Dedifferentiated amniotic fluid mesenchymal stem cell (primary cell): ENCODE results near the gene ID4.
A peak's percentile ranks its signal among the peaks of the same experiment; 100 is the strongest.

ENCODE experiments used
- DNase-seq: peaks from one replicate; pipeline ENCODE4 v3.0.0-alpha.2; 2016; ENCODE audit errors: extremely low spot score

Gene ID4, protein sequence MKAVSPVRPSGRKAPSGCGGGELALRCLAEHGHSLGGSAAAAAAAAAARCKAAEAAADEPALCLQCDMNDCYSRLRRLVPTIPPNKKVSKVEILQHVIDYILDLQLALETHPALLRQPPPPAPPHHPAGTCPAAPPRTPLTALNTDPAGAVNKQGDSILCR

DNA sequence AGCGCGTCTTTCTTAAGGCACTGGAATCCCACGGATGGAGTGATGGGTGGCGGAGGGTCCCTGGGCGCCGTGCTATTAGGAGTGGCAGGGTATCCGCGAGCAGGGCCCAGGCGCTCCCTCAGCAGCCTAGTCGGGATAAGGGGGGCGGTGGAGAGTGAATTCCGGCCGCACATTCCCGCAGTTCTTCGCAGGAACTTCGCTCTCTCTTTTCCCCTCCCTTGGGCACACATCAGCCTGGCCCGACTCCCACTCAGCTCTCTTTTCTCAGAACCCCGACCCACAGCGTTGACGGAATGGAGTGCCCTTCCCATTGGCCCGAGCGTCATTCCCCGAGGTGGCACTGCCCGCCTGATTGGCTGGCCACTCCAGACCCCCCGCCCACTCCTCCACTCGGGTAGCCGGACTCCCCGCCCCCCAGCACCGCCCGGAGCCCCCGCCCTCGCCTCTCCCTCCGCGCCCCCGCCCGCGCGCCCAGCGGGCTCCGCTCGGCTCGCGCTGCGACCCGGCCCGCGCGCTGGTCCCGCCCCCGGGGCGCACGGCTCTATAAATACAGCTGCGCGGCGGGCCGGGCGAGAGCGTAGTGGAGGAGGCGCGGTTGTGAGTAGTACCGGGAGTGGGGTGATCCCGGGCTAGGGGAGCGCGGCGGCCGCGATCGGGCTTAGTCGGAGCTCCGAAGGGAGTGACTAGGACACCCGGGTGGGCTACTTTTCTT is at the start of gene ID4:
Gene ID4, plus strand, starts transcription at position 572 of the 712 bp plus-strand sequence. CDS start 385 bp downstream, outside the sequence.
- peak; percentile 96 for DNase-seq

DNA sequence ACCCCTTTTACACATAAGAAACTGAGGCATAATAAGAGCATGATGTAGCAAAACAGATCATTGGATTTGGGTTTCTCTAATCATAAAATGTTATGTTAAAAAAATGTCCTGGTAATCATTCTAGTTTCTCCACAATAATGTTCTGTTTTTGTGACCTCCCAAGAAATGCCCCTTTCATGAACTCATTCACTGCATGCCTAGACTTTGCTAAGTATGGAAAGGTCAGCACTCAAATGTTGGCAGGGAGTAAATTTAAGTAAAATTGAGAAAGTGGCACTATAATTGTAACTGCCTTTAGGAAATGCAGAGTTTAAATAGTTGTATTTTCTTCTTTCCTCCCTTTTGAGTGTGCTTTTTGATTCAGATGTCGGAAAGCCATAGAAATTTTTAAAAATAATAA is 48.5 kb upstream of the ID4 start:
- DNase-seq = no peak

DNA sequence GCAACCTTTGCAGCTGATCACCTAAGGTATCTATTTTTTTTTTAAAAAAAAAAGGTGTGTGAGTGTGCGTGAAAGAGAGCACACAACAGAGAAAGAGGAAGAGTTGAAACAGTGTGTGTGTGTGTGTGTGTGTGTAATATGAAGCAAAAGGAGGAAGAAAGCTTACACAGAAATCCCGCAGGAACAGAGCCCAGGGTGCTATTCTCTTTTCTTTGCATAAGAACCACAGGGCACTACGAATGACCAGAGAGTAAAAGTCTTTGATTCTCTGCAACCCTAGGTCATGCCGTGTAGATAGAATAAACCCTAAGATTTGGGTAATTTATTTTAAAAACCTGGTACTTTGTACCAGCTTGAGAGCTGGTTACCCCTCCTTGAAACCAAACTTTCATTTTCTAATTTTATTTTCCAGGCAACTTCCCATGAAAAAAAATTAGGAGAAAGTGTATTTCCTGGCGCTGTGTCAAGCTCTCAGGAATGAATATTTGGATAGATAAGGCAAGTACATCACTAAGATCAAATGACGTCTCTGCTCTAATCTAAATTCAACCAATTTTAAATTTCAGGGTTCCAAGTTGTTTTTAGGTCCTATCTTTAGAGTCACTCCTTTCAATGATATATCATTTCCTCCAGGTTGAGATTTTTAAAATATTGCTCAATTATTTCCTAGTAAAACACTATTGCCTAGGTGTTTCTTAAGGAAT is 47.9 kb upstream of the ID4 start:
- no peak for DNase-seq

DNA sequence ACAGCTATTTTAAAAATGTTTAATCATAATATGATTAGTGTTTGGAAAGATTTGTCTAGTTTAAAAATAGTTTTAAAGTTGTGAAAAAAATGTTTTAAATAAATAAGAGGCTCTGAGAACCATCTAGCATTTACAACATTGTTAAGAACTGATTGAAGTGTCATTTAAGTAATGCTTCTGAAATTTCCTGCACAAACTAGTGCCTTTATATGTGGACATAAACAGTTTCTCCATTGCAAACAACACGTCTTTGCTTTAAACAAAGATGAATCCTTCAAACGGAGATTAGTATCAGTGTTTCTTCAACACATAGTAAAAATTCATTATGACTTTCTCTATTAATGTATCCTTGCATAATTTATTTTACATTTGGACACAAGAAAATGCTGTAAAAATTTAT is 45.9 kb upstream of the ID4 start:
- no peak for DNase-seq

DNA sequence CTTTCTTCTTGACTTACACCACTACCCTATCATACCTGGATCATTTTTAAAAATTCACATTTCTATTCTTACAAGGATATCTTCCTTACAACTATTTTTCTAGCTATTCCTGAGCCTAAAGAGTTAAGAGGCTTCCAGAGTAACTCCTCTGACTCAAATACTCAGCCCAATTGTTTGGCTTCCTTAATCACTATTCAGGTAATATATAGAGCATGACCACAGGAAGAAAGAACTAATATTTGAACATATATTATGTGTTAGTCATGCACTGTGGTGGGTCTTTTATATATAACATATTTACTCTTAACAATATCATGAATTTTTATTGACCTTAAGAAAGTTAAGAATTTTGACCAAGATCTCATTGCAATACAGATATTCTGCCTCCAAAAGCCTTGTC is 42.0 kb upstream of the ID4 start:
- no peak for DNase-seq

DNA sequence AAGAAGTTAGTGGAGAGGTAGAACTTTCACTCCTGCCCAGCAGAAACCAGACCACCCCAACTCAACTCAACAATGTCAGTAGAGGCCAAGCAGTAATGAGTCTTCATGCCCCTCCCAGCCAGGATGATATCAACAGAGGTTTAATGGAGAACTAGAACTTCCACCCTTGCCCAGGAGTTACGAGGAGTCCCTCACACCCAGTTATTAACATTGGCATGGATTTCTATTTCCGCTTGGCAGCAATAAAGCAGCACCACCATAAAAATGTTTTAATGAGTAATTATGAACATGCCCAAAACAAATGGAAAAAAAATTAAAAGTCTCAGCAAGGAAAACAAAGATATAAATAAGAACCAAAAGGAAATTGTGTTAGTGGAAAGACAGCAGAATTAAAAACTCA is 40.7 kb upstream of the ID4 start:
- no peak for DNase-seq

DNA sequence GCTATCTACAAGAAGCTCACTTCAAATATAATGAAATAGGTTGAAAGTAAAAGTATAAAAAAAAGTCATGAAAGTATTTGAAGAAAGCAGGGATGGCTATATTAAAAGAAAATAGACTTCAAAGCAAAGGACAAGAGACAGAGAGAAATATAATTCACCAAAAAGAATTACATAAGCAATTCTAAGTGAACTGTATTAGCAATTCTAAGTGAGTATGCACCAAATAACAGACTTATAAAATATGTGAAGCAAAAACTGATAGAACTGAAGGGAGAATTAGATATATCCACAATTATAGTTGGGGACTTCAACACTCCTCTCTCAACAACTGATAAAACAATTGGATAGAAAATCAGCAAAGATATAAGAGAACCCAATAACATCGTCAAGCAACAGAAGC is 38.8 kb upstream of the ID4 start:
- DNase-seq = no peak

DNA sequence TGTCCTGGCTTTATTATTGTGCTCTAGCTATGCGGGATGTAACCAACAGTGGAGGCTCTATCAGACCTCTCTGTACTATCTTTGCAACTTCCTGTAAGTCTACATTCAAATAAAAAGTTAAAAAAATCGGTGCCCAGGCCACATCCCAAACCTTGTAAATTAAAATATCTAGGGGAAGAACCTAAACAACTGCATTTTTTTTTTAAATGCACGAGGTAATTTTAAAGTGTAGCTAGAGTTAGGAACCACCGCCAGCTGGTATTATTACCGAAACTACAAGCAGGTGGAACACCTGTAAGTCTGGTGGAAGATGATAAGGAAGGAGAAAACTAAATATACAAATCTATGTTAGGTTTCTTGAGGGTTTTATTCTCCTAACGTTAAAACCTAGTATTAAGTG is 34.5 kb upstream of the ID4 start:
- no peak for DNase-seq

DNA sequence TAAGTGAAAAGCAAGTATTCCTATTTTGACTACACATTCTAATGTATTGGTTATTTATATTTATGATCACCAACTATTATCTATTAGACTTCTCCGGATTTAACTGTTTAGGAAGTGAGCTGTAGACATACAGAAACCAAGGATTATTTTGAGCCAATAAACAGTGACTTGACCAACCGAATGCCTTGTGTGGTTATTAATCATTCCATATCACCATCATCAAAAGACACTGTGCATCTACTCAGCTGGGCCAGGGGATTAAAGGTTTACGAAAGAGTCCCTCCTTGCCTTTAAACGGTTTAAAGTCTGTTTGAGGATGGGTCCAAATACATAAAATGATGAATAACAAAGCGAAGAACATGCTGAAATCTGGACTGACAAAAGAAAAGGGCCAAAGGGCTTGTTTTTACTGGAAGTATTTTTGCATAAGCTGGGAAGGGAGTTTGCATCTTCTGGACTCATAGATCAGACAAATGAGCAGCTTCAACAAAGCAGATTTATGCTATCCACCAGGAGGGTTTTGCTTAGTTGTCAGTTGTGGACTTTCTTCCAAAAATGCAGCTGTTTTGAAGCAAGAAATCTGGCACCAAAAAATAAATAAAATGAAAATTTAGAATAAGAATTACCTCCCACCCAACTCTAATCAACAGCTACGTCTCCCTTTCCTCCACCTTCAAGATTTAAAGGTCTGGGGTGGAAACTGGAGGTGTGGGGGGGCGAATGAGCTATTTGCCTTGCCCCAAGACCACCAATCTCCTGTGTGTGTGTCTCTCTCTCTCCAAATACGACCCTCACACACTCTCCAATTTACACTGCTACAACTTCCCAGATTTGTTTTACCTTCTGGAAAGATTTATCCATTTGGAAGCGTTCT is 33.6 kb upstream of the ID4 start:
- DNase-seq = no peak

DNA sequence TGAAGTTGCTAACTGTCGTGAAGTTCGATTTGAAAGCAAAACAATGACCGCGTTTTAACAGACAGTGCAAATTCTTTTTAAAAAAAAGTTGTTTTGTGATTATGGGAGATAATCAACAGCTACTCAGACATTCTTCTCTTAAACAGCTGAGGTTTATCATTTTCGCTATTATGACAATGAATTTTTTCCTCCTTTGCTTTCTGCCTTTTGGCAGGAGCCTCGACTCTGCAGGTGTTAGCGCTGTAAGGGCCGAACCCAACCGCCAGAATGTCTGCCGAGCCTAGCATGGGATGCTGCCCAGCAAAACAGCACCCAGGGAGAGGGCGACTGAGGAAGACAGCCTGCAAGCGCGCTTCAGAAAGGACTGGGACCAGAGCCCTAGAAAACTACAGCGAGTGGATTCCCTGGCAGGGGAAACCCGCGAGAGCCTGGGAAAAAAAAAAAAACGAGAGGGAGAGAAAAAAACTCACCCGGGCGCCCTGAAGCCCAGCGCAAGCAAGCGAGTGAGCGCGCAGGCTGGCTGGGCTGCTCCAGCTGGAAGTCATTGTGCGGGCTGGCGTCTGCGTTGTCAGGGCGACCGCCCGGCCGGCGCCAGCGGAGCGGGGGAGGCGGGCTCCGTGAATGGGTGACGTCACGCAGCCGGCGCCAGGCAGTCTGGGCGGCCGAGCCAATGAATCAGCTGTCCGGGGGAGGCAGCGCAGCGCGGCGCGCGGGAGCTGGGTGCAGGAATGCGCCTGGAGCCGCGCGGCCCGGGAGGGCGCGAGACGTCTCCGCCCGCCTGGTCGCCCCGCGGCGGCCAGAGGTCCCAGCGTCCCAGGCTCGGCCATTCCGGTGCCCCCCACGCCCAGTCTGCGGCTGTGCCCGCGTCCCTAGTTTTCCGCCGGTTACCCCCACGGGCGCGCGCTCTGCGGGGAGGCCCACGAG is 32.7 kb upstream of the ID4 start:
- DNase-seq = peak; percentile 92

DNA sequence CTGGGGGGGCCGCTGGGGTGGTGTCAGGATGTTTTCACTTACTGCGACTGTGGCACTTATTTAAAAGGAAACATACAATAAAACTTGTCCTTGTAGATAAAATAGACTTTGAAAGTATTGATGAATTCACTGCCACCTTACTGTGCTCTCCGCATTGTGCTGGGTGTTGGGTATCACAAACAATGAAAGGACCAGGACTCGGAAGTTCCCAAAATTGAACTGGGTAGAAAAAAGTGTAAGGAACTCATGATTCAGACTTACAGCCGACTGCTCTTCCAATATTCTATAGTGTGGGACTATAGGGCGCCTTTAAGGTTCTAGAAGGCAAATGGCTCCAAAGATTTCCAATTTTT is 32.1 kb upstream of the ID4 start:
- DNase-seq = no peak

DNA sequence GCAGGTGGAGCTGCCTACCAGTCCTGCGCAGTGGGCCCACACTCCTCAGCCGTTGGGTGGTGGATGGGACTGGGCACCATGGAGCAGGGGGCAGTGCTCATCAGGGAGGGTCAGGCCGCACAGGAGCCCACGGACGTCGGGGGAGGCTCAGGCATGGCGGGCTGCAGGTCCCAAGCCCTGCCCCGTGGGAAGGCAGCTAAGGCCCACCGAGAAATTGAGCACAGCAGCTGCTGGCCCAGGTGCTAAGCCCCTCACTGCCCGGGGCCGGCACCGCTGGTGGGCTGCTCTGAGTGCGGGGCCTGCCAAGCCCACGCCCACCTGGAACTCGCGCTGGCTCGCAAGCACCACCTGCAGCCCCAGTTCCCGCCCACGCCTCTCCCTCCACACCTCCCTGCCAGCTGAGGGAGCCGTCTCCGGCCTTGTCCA is 30.2 kb upstream of the ID4 start:
- no peak for DNase-seq

DNA sequence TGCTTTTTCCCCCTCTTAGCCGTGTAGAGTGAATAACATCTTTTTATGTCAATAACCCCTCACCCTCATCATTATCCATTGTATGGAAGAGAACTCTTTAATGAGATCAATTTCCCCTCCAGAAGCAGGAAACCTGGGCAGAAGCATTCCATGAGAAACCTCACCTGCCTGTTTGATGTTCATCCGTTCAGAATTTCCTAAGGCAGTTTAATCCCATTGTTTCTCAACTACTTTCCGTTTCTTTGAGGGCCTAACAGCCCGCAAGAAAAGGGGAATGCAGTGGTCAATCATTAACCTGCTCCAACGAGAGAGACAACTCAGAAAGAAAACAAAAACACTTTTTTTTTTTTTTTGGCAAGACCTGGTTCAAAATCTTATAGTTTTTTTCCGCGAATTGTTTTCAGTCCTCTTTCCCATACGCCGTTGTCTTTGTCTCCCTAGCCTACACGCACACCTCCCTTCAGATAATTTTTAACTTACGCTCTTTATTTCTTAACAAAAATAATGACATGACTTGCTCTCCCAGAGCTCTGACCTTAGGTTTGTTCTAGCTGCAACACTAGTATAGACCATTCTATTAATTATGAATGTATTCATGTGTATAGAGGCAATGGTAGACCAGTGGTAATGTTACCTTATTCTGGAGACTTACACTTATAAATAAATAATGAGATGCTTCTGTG is 25.6 kb upstream of the ID4 start:
- no peak for DNase-seq

DNA sequence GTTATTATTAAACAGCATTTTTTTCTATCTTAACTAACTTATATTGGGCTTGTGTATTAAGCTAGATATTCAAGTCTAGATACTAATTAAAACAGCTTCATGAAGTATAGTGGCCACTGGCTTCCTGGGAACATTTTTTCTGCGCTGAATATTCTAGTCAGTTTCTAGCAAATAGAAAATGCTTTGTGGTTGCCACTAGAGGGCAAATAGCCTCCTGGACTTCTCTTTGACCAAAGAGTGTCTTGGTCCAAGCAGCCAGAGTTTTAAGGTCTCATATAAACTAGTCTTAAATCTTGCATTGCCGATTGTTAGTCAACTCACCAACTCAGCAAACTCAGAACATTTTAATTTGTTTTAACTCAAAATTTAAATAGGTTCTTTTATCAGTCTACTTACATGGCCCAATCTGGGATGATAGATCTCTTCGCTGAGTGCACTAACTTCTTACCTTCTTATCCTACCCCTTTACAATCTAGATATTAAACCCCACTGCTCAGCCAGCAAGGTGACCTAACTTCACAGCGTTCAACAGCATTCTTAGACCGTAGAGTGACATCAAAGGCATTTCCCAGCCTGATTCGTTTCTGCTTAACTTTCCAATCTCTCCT is 24.6 kb upstream of the ID4 start:
- DNase-seq = peak; percentile 27

DNA sequence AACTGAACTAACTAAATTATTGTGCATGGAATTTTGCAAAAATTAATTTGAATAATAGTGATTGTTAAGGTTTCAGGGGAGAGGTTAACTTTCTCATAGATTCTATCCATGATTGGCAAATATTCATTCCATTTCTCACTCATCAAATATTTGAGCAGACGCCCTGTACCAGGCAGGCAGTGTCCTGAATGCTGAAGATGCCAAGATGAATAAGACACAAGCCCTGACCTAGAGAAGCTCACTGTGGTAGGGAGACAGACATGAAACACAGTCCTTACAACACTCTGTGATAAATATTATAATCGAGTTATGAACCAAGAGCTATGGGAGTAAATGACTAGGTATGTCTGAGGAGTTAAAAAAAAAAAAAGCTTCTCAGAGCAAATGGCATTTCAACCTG is 18.4 kb upstream of the ID4 start:
- DNase-seq = no peak

DNA sequence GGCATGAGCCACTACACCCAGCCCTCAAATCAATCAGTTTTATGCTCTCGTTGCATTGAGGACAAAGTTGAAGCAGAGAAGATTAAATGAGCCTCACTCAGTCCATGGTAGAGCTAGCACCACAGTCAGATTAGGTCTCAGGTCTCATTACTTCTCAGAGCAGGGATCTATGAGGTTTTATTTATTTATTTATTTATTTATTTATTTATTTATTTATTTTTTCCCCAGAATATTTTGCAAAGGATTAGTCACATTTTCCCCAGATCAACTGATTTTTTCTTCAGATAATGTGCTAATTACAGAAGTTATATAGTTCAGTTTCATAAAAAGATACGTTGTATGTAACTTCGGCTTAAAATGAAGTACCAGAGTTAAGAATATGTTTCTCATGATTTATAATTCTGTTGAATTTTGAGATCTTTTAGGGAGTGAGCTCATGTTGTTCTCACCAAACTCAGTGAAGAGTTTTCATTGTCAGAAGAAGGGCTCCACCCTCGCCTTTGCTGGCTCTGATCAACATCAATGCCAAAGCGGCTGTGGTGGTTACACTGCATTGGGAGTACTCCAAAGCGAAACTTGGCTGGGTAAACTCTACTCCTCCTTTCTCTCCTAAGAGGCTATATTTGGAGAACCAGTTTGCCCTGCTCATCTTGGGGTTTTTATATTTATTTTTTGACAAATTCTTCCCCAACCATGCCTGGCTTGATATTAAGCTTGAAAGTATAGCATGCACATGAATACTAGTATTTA is 12.9 kb upstream of the ID4 start:
- DNase-seq = no peak

DNA sequence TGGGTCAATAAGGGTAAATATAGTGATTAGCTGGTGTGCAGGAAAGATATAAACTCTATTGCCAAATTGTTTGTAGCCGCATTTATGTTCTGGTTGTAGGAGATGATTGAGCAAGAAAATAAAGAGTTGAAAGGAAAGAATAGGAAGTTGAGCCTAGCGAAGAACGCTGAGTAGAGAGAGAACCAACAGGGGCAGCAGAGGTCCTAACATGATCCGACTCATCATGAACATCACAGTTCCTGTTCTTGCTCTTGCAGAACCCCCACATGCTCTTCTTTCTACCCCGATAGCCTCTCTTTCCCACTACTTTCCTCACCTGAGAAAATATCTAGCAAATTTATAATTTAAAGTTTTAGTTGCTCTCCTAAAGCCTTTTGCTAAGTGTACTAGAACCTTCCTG is 9.9 kb upstream of the ID4 start:
- no peak for DNase-seq

DNA sequence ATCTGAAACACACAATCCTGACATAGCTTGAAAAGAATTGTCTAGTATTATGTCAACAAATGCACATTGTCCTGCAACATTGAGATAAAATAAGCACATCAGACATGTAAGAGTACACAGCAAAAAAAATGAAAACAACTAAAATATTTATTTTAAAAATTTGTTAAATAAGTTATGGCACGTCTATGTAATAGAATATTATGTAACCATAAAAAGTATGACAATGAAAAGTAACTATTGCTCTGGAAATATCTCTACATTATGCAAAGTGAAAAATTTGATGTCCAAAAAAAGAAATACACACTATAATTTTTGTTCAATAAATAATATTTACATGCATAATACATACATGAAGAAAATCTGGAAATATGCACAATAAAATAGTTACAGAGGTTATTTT is 9.3 kb upstream of the ID4 start:
- DNase-seq = no peak

DNA sequence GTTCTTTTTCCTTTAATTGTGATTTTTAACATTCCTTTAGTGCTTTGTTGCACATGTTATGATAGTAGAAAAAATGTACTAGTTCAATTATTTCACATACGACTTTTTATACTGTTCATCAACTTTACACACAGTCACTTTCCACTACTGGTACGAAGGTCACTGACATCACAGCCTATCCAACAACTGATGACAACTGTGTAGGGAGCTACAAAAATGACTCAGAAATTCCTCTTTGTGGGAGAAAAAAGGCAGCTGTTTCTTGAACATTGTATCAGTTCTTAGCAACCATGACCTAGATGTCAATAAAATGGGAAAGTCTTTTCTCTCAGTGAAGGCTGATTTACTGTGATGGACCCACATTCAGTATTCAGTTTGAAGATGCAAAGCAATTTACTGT is 7.0 kb upstream of the ID4 start:
- no peak for DNase-seq

DNA sequence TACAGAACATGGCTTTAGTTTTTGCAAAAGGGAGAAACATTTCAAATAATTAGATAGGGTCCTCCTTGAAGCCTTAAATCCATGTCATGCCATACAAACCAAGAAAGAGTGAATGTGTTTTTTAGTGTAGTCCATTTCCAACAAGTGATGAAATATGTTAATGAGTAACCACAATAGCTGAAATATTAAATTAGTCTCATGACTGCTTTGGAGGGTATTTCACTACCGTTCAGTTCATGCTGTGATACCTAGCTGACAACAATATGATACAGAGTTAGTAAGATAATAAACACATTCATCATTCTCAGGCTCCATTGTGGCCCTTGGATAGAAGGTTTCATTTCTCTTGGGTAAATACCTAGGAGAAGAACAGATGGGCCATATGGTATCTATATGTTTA is 5.8 kb upstream of the ID4 start:
- DNase-seq = no peak
